Neuronal stem cell (in vitro differentiated cells): ENCODE data around the gene USP54. TPM values are rescaled to one million over a fixed set of nuclear protein-coding genes. Genes with fewer than 3 reads are reported as not detected.

Experiments
- DNase-seq: peaks from one replicate; pipeline ENCODE4 v3.0.0-alpha.2; 2013; ENCODE audit warnings: low spot score
- H2AFZ ChIP-seq: one replicate; pipeline ENCODE4 v1.6.1; 2013; ENCODE audit warnings: mild to moderate bottlenecking, low read length, inconsistent platforms
- H2AK5ac ChIP-seq: 2 replicates; pipeline ENCODE4 v1.6.1; 2013; ENCODE audit warnings: low read depth, mild to moderate bottlenecking, inconsistent platforms, low read length, moderate library complexity, mixed read lengths
- H2BK120ac ChIP-seq: 2 replicates; pipeline ENCODE4 v1.6.1; 2013; ENCODE audit warnings: low read depth, mild to moderate bottlenecking, inconsistent platforms, low read length, moderate library complexity, mixed read lengths
- H2BK12ac ChIP-seq: one replicate; pipeline ENCODE4 v1.6.1; 2013; ENCODE audit warnings: low read length, inconsistent platforms
- H2BK15ac ChIP-seq: 2 replicates; pipeline ENCODE4 v1.6.1; 2013; ENCODE audit warnings: mild to moderate bottlenecking, low read length, inconsistent platforms, mixed read lengths
- H2BK5ac ChIP-seq: one replicate; pipeline ENCODE4 v1.6.1; 2013; ENCODE audit warnings: inconsistent platforms, mild to moderate bottlenecking, low read length, moderate library complexity
- H3K14ac ChIP-seq: one replicate; pipeline ENCODE4 v1.6.1; 2013; ENCODE audit warnings: low read length, inconsistent platforms
- H3K18ac ChIP-seq: 2 replicates; pipeline ENCODE4 v1.6.1; 2013; ENCODE audit warnings: low read length, inconsistent platforms
- H3K23ac ChIP-seq: 2 replicates; pipeline ENCODE4 v1.6.1; 2013; ENCODE audit warnings: low read depth, mild to moderate bottlenecking, mixed read lengths, low read length, inconsistent platforms; ENCODE audit not compliant: poor library complexity
- H3K27ac ChIP-seq: replicated peaks from 3 replicates; pipeline ENCODE4 v1.5.1; 2013; ENCODE audit warnings: low read length, inconsistent platforms
- H3K27me3 ChIP-seq, 3 experiments: 2 replicates each; pipeline ENCODE4 v1.6.1; 2013; ENCODE audit warnings: low read length in 3 of 3, mild to moderate bottlenecking in 2 of 3, inconsistent platforms in 1 of 3, low read depth in 1 of 3, mixed read lengths in 1 of 3, moderate library complexity in 1 of 3; ENCODE audit not compliant: control insufficient read depth in 3 of 3, insufficient read depth in 3 of 3
- H3K36me3 ChIP-seq, 2 donors: replicated peaks in 1 of 2; 2 replicates each; pipeline ENCODE4 v1.6.1; 2013; ENCODE audit warnings: low read length in 2 of 2; ENCODE audit not compliant: control insufficient read depth in 2 of 2, insufficient read depth in 2 of 2
- H3K4ac ChIP-seq: 2 replicates; pipeline ENCODE4 v1.6.1; 2013; ENCODE audit warnings: inconsistent platforms, mild to moderate bottlenecking, low read length, moderate library complexity
- H3K4me1 ChIP-seq, 2 donors: 1 replicate in 1 of 2; 2 replicates in 1 of 2; pipeline ENCODE4 v1.6.1; 2013; ENCODE audit warnings: low read length in 2 of 2, low read depth in 1 of 2; ENCODE audit not compliant: control insufficient read depth in 2 of 2, insufficient read depth in 1 of 2
- H3K4me2 ChIP-seq: one replicate; pipeline ENCODE4 v1.6.1; 2013; ENCODE audit warnings: mild to moderate bottlenecking, low read length, inconsistent platforms; ENCODE audit not compliant: insufficient read depth, poor library complexity, severe bottlenecking
- H3K4me3 ChIP-seq, 2 donors: 2 replicates each; pipeline ENCODE4 v1.5.1; 2013; ENCODE audit warnings: low read length in 2 of 2, mild to moderate bottlenecking in 2 of 2, inconsistent platforms in 1 of 2, moderate library complexity in 1 of 2
- H3K79me1 ChIP-seq: one replicate; pipeline ENCODE4 v1.6.1; 2013; ENCODE audit warnings: low read depth, mild to moderate bottlenecking, inconsistent platforms, low read length, moderate library complexity
- H3K9ac ChIP-seq: one replicate; pipeline ENCODE4 v1.6.1; 2013; ENCODE audit warnings: mild to moderate bottlenecking, low read depth, low read length, inconsistent platforms; ENCODE audit not compliant: poor library complexity
- H3K9me3 ChIP-seq, 2 donors: replicated peaks in 1 of 2; 2 replicates each; pipeline versions ENCODE3 to v1.6.1; 2013; ENCODE audit warnings: low read length in 2 of 2, mild to moderate bottlenecking in 2 of 2, inconsistent platforms in 1 of 2, low read depth in 1 of 2, mixed read lengths in 1 of 2, moderate library complexity in 1 of 2; ENCODE audit not compliant: control insufficient read depth in 2 of 2, insufficient read depth in 1 of 2
- H4K8ac ChIP-seq: one replicate; pipeline ENCODE4 v1.6.1; 2013; ENCODE audit warnings: low read depth, mild to moderate bottlenecking, inconsistent platforms, low read length, moderate library complexity
- H4K91ac ChIP-seq: one replicate; pipeline ENCODE4 v1.6.1; 2013; ENCODE audit warnings: low read length, low read depth, mild to moderate bottlenecking, inconsistent platforms; ENCODE audit not compliant: poor library complexity
- WGBS, 2 donors: extraction: QIAGEN DNeasy Blood & Tissue Kit; methylation state at CpG; one replicate each; pipeline ENCODE4 v1.1.7; 2013; ENCODE audit warnings: missing lambda C conversion rate in 2 of 2, mixed read lengths in 1 of 2; ENCODE audit not compliant: insufficient read length in 2 of 2, insufficient replicate concordance in 1 of 2; ENCODE audit errors: extremely low coverage in 2 of 2; 5-methylcytosine and 5-hydroxymethylcytosine counted together
- polyA plus RNA-seq, 2 experiments: library from polyadenylated mRNA; stranded (reverse); fragments of 200-250 nt; gene quantifications; one replicate each; pipeline ENCODE4 v1.2.3, GENCODE V29; 2013

USP54 gene, protein sequence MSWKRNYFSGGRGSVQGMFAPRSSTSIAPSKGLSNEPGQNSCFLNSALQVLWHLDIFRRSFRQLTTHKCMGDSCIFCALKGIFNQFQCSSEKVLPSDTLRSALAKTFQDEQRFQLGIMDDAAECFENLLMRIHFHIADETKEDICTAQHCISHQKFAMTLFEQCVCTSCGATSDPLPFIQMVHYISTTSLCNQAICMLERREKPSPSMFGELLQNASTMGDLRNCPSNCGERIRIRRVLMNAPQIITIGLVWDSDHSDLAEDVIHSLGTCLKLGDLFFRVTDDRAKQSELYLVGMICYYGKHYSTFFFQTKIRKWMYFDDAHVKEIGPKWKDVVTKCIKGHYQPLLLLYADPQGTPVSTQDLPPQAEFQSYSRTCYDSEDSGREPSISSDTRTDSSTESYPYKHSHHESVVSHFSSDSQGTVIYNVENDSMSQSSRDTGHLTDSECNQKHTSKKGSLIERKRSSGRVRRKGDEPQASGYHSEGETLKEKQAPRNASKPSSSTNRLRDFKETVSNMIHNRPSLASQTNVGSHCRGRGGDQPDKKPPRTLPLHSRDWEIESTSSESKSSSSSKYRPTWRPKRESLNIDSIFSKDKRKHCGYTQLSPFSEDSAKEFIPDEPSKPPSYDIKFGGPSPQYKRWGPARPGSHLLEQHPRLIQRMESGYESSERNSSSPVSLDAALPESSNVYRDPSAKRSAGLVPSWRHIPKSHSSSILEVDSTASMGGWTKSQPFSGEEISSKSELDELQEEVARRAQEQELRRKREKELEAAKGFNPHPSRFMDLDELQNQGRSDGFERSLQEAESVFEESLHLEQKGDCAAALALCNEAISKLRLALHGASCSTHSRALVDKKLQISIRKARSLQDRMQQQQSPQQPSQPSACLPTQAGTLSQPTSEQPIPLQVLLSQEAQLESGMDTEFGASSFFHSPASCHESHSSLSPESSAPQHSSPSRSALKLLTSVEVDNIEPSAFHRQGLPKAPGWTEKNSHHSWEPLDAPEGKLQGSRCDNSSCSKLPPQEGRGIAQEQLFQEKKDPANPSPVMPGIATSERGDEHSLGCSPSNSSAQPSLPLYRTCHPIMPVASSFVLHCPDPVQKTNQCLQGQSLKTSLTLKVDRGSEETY (N-terminal part only)
- polyA plus RNA-seq (2013, experiment 1 of 2): 80.7 TPM
- polyA plus RNA-seq (2013, experiment 2 of 2): 79.9 TPM

DNA sequence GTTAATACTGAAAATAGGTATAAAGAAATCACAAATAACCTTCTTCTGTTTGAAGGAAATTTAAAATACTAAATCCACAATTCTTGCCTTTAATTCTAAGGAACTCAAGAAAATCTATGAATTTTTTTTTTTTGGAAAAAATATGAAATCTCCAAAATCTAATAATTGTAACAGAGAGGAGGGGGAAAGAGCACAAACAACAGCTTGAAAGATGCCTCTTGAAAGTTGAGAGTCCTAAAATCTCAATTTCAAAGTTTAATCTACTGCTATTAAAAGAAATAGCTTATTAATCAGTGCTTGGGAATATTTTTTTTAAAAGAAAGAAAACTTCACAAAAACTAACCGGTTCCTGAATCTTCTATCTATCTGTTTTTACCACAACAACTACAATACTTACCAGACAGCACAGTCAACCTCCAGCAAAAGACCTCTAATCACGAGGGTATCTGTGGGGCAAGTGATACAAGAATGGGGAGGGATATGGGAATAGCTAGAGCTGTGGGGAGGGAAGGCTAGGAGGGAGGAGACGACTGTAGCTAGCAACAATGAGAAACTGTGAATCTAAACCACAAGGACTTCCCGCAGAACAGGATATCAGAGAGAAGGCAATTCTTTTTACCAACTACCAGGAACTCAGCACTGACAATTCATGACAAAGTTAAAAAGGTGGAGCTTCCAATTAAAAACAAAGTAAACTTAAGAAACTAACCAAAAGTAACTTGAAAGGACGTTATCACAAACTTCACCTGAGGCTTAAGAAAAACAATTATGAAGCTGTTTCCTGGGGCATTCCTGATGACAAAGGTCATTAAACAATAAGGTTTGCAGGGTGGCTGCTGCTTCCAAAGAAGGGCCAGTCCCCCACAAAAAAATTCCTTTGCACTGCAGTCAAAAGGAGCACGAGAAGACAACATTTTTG, at the start of gene USP54:
TSS of gene USP54 (minus strand) at position 462 of the 919 bp plus-strand sequence. CDS start 15,684 bp downstream, outside the sequence.
- no peaks in the 10 kb centered on the region for H3K9me3 ChIP-seq
- H2BK5ac ChIP-seq: no peak within 1 kb of the TSS
- peak within 1 kb of the TSS; percentile 21 to 51 for H3K4me3 ChIP-seq
- no peaks in the 10 kb centered on the region for H3K79me1 ChIP-seq
- no peak within 1 kb of the TSS for H3K4ac ChIP-seq
- H3K4me2 ChIP-seq: peak within 1 kb of the TSS; percentile 36
- WGBS, 2 donors: no CpG with 5 or more reads among the region's 6 CpGs
- H3K27ac ChIP-seq: peak within 1 kb of the TSS; percentile 82
- peak within 1 kb of the TSS; percentile 5 for H2AFZ ChIP-seq
- H3K14ac ChIP-seq: no peak within 1 kb of the TSS
- no peak within 1 kb of the TSS for H2BK15ac ChIP-seq
- H3K23ac ChIP-seq: no peak within 1 kb of the TSS
- H3K4me1 ChIP-seq: peaks cover 2 to 22% of the 10 kb centered on the region in 2 donors
- no peaks in the 10 kb centered on the region for H3K36me3 ChIP-seq
- H4K8ac ChIP-seq: no peak within 1 kb of the TSS
- no peak within 1 kb of the TSS for H3K9ac ChIP-seq
- H3K27me3 ChIP-seq: no peaks in the 10 kb centered on the region
- DNase-seq: peak; percentile 49
- H2BK120ac ChIP-seq: no peak within 1 kb of the TSS
- H4K91ac ChIP-seq: no peak within 1 kb of the TSS
- no peak within 1 kb of the TSS for H2BK12ac ChIP-seq
- no peak within 1 kb of the TSS for H2AK5ac ChIP-seq
- H3K18ac ChIP-seq: no peak within 1 kb of the TSS

DNA sequence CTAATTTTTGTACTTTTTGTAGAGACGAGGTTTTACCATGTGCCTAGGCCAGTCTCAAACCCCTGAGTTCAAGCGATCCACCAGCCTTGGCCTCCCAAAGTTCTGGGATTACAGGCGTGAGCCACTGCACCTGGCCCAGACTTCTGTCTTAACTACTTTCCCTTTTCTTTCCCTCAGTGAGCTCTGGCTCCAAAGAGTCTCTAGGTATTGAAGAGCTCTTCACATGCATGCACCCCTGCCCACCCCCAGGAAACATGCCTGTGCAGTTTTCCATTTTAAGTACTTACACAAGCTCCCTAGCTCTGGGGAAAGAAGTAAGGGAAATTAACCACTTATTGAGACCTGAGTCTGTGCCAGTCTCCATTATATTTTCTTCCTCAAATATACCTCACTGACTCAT, 48.1 kb upstream of the USP54 start:
- Histone ChIP-seq H2BK12ac (no peak overlapping the region), H3K27me3 (peaks cover 0 to 4% (median 0%) of the 10 kb centered on the region in 3 experiments), H4K91ac (no peak overlapping the region), H3K27ac (no peak overlapping the region), H3K4ac (no peak overlapping the region), H3K23ac (no peak overlapping the region), H4K8ac (no peak overlapping the region), H2AK5ac (no peak overlapping the region), H2BK15ac (peak overlapping the region; percentile 16), H3K18ac (no peak overlapping the region), H3K4me2 (no peak overlapping the region), H3K36me3 (no peaks in the 10 kb centered on the region), H3K4me1 (peaks cover 0 to 5% of the 10 kb centered on the region in 2 donors), H3K4me3 (no peak overlapping the region), H3K79me1 (no peaks in the 10 kb centered on the region), H2BK120ac (no peak overlapping the region), H3K9ac (no peak overlapping the region), H3K14ac (no peak overlapping the region), H3K9me3 (no peaks in the 10 kb centered on the region), H2AFZ (no peak overlapping the region), H2BK5ac (no peak overlapping the region)
- no CpG with 5 or more reads among the region's 3 CpGs for WGBS, 2 donors
- no peak for DNase-seq

DNA sequence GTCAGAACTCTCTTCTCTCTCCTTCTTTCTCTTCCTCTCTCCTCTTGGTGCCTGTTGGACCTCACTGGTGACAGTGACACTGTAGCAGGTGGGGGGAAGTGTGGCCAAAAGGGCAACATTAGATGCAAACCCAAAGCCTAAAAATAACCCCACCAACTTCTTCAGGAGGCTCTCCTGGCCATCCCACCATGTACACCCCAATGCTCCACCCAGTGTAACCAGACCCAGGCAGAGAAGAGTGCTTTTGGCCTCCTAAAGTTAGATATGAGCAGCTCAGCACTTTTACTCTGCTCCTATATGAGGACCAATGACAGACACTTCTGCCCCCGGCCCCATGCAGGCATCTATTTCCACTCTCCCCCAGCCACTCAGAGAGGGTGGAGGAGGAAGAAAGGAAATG, 44.6 kb upstream of the USP54 start:
- H2AFZ ChIP-seq: no peak overlapping the region
- H3K18ac ChIP-seq: peak overlapping the region; percentile 36
- DNase-seq: no peak
- peaks cover 0 to under 1% (median 0%) of the 10 kb centered on the region in 3 experiments for H3K27me3 ChIP-seq
- no peak overlapping the region for H3K27ac ChIP-seq
- no CpG with 5 or more reads among the region's 1 CpG for WGBS, 2 donors
- no peak overlapping the region for H3K14ac ChIP-seq
- no peak overlapping the region for H3K4me2 ChIP-seq
- no peak overlapping the region for H2BK12ac ChIP-seq
- H2BK5ac ChIP-seq: no peak overlapping the region
- no peaks in the 10 kb centered on the region for H3K9me3 ChIP-seq
- no peaks in the 10 kb centered on the region for H3K4me1 ChIP-seq
- H3K4me3 ChIP-seq: no peak overlapping the region
- no peak overlapping the region for H2AK5ac ChIP-seq
- no peak overlapping the region for H2BK15ac ChIP-seq
- no peak overlapping the region for H4K91ac ChIP-seq
- H3K36me3 ChIP-seq: no peaks in the 10 kb centered on the region
- H3K4ac ChIP-seq: no peak overlapping the region
- H3K79me1 ChIP-seq: no peaks in the 10 kb centered on the region
- H2BK120ac ChIP-seq: no peak overlapping the region
- H3K23ac ChIP-seq: no peak overlapping the region
- no peak overlapping the region for H4K8ac ChIP-seq
- H3K9ac ChIP-seq: no peak overlapping the region
